Middle frontal gyrus (tissue), 1 donor: ENCODE results near the gene TIMM13.

Experiments used
- DNase-seq: peaks from one replicate; pipeline ENCODE4 v3.0.0-alpha.2; 2015; ENCODE audit warnings: low spot score; ENCODE audit errors: extremely low spot score

The TIMM13 gene

DNA sequence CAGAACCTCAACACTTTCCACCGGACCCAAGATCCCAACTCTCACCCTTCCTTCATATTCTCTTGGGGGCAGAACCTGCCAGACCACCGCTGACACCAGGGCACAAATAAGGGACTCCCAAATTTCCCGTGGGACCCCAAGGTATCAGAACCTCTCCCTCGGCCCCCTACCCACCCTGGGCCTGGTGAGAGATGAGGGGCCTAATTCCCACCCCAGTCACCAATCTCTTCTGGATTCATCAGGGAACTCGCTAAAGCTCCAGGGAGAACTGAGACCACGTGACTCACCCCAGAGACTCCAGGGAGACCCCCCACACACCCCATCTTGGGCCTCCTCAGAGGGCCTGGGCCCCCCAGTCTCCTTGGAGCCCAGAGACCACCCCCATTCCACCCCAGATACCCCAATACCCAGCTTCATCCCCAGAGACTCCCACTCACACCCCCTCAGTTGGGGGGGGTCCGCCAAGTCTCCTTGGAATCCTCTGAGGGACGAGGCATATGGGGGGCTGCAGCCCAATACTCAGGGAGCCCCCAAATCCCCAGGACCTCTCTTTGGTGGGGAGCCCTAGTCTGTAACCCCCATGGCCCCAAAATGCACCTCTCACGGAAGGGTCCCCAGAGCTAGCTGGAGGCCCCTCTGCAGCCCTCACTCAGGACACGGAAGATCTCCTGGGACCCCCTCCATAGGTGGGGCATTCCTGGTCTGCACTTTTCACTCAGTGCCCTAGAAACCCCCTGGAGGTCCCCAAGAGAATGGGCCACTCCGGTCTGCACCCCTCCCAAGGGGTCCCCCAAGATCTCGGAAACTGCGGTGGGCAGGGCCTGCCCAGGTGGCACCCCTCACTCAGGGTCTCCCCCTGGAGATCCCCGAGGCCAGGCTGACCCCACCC, 27.8 kb upstream of the TIMM13 start:
- no peak for DNase-seq

DNA sequence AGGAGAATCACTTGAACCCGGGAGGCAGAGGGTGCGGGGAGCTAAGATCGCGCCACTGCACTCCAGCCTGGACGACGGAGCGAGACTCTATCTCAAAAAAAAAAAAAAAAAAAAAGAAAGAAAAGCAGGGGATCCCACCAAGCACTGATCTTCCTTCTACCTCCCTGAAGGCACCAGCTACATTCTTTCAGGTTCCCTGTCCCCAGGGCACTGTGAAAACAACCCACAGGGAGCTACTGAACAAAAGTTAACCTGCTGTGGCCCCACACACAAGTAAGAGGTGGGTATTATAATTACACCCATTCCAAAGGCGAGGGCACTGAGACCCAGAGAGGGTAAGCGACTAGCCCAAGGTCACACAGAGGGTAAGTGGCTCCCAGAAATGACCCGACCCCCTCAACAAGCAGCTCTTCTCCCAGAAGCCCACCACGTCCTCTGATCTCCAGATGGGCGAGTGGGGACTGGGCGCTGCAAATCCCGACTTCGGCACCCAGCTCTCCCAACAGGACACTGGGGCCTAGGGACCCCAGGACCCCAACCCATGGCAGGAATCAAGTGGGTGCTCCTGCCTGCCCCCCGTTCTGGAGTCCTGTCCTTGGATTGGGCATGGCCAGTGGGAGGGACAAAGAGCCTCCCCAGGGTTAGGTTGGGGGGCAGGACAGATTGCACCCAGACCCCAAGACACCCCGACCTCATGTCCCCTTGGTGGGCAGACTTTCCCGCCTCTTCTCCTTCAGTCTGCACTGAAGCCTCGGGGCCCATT, 27.0 kb upstream of the TIMM13 start:
- no peak for DNase-seq

DNA sequence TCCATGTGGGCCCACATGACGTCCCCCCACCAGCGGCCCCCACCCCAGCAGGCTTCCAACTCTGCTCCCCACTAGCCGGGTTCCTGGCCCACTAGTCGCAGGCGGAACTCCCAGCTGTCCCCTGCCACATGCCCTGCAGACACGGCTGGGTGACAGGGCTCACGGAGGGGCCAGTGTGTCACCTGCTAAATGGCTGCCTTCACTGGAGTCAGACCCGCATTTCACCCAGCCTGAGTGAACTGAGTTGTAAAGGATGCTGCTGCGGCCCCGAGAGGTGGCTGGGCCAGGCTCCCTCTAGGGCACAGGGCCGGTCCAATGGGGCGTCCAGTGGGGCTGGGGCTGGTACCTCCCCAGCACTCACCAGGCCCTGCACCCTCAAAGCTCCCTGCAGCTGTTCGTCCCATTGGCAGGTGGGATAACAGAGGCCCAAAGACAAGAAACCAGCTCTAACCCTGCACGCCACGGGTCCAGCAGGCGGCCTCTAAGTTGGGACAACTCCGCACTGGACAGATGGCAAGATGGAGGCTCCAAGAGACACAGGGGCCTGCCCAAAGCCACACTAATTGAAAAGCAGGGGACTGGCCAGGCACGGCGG, 26.1 kb upstream of the TIMM13 start:
- DNase-seq: no peak

- no peak for DNase-seq
These were observed 24.4 kb upstream of the TIMM13 start for GRCh38 chr19:2451741-2452140.

DNA sequence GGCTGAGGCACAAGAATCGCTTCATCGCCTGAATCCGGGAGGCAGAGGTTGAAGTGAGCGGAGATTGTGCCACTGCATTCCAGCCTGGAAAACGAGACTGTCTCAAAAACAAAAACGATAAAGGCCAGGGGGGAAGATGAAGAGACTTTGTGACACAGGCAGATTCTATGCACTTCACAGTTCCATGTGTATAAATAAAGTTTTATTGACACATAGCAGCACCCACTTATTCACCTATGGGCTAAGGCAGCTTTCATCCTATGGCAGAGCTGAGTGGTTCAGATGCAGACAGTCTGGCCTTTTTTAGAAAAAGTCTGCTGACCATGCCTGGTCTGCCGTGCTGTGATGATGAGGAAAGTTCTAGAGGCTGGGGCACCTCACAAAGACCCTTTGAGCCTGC, 23.8 kb upstream of the TIMM13 start:
- DNase-seq: no peak

GRCh38 chr19:2449019-2449418, 21.6 kb upstream of the TIMM13 start:
- no peak for DNase-seq

GRCh38 chr19:2446381-2446780, 19.0 kb upstream of the TIMM13 start:
- no peak for DNase-seq

GRCh38 chr19:2444251-2445002, 17.0 kb upstream of the TIMM13 start:
- DNase-seq: no peak

GRCh38 chr19:2443785-2444182, 16.4 kb upstream of the TIMM13 start:
- no peak for DNase-seq

DNA sequence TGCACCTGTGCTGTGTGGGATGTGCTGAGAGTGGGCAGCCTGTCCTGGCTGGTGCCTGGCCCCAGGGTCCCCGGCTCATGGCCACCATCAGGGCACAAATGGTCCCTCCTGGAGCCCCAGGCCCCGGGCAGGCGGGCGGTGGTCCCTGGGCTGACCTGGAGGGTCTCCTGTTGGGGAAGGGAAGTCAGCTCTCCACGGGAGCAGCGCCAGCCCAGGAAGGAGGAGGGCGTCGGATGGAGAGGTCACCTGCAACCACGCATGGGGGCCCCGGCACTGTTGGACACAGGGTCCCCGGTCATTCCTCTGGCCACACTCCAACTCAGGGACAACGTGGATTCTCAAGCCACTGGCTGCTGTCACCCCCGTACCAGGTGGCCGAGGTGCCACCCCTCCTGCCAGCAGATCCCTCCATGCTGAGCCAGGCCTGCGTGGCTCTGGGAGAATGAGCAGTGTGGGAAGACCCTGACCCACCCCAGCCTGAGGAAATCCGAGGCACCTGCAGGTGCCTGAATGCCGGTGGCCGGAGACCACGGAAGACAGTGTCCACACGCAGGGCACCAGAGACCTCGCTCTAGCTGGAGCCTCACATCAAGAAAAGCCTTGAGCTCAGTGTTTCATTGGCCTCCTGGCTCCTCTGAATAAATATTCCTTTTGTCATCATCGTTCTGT, 15.9 kb upstream of the TIMM13 start:
- DNase-seq: no peak

DNA sequence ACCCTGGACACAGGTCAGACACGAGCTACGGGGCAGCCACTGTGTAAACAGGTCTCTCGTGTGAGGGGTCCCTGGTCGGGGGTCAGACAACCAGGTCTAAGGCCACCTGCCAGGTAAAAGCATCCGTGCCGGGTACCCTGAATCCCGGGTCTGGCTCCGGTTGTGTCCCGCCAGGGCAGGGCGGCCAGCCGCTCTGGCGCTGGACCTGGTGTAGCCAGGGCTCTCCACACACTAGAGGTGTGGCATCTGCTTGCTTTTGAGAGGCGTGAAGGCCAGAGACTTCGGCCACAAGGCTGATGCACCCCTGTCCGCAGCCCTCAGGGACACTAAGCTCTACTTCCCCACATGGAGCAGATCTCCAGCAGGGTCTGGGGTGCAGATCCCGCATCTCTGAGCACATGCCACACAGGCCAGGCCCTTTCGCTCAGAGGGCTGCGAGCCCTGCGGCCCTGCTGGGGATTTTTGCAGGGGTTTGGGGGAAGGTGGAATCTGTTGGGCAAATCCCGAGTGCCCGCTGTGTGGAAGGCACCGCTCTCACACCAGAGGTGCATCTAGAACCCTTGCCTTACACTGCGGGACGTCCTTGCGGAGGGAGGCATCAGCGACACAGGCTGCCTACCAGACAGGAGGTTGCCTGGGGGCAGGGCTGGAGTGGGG, 13.8 kb upstream of the TIMM13 start:
- DNase-seq: no peak

DNA sequence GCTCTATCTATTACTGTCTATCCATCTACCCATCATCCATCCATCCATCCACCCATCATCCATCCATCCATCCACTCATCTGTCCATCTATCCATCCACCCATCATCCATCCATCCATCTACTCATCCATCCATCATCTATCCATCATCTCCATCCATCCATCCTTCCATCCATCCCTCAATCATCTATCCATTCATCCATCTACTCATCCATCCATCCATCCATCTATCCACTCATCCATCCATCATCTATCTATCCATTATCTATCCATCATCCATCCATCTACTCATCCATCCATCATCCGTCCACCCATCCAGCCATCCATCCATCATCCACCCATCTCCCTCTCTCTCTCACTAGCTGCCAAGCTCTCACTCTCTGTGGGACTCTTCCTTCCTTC, 13.1 kb upstream of the TIMM13 start:
- no peak for DNase-seq

GRCh38 chr19:2438178-2438577, 10.8 kb upstream of the TIMM13 start:
- no peak for DNase-seq

- DNase-seq: no peak
These were observed 9.5 kb upstream of the TIMM13 start for GRCh38 chr19:2436926-2437325.

GRCh38 chr19:2436384-2436783, 9.0 kb upstream of the TIMM13 start:
- DNase-seq: no peak

DNA sequence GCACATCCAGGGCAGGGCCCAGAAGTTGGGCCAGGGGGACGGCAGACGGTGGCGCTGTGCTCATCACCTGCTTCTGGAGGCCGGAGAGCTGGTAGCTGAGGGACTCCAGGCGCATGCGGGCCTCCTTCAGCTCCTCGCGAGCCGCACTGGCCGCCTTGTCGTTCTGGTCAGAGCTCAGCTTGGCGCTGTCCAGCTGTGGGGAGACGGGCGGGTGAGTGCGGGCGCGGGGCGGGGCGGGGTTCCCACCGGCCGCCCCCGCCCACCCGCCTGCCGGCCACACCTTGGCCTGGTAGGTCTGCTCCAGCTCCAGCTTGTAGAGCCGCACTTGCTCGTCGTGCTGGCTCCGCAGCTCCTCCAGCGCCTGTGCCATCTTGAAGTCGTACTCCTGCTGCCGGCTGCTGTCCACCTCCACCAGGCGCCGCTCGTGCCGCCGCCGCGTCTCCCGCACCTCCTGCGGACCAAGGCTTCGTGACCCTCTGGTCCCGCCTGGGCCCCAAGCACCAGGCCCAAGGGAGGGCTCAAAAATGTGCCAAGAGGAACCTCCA, 7.4 kb upstream of the TIMM13 start:
- no peak for DNase-seq

- DNase-seq: no peak
These were observed 6.9 kb upstream of the TIMM13 start for GRCh38 chr19:2434267-2434666.

DNA sequence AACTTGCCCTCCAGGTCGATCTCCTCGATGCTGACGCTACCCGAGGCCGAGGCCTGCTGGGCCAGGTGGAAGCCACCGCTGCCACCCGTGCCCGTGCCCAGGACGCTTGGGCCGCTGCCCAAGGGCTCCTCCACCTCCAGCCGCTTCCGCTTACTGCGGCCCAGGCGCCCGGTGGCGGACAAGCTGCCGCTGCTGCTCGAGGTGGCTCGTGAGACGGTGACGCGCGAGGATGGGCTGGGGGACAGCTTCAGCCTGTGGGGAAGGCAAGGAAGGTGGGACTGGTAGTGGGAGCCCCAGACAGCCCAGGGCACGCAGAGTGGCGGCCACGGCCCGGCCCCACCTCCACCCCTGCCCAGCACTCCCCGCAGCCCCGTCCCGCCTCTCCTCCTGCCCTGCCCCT, 6.5 kb upstream of the TIMM13 start:
- no peak for DNase-seq

DNA sequence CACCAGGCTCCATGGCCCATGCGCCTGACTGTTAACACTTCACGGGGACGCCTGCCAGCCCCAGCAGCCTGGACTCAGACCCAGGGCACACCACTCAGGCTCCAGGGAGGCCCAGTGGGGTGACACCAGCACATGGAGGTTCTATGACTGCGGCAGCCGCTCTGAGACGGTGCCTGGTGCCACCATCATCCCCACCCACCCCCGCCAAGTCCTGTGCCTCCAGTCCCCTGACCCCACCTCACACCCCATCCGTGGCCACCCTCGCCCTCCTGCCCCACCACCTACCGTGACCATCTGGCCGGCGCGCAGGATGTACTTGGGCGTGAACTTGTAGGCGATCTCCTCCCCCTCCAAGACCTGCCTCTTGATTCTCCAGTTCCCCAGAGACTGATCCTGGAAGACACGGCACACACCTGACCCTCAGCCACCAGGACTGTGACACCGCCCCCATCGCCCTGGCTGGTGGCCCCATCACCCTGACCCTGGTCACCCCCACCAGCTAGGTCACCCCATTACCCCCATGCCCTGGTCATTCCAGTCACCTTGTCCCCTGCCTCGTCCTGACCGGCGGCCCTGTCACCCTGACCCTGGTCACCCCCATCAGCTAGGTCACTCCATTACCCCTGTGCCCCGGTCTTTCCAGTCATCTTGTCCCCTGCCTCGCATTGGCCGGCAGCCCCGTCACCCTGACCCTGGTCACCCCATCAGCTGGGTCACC, 4.9 kb upstream of the TIMM13 start:
- DNase-seq: no peak
